IPS-NIHi11 (cell line): ENCODE measurements around the gene PC.
"Not testable (repeated sequence)": the region's sequence is repeated elsewhere in the genome, so short reads cannot be mapped to it uniquely, and the experiment has no call there.

Experiments used
- DNase-seq: peaks from one replicate; pipeline ENCODE4 v3.0.0; 2012; ENCODE audit warnings: mixed read lengths, low spot score

PC gene

DNA sequence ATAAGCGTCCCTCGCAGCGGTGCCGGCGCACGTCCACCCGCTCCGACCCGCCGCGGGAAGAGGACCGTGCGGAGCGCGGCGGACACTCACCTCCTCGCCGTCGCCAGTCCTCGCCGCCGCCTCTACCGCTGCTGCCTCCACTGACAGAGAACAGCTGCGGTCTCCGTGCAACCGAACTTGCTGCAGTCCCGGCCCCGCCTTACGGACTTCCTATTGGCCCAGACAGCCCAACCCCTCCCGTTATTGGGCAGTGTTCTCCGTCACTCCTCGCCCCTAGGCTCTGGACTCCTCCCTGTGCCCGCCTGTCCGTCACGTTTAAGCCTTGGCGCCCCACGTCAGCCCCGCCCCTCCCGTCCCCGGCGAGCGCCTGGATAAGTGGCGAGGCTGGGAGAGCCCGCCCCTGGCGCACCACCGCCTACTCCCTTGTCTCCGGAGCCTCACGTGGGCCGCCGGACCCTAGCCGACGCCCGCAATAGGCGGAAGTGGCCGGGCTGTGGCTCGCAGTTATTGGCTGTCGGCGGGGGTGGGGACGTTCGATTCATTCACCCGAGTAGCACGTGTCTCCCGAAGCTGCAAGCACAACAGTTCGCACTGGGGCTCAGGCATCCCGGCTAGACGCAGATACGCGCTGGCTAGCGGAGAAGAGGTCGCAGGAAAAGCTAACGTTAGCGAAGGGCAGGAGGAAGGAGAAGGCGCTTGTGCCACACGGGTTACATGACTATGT, at the start of gene PC:
Gene PC, minus strand, starts transcription at position 152 of the 724 bp plus-strand sequence. CDS start 86,224 bp downstream, outside the sequence.
- peak; percentile 100 for DNase-seq

DNA sequence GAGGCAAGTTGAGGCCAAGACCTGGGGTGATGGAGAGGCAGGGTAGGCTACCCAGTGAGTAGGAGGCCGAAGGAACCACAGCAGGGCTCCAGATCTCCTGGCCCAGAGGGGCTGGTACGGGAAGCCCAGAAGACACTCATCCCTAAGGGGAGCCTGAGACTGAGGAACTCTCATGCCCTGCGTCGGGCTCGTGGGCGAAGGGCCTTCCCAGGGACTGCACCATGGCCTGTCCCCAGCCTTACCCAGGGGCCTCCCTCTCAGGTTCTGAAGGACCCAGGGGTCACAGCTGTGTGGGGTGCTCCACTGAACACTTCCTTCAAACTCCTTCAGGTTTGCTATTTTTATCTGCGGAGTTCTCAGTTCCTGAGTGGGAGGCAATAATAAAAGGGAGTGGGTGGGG, 48.9 kb upstream of the PC start:
- no peak for DNase-seq

GRCh38 chr11:67006029-67006884, 48.1 kb upstream of the PC start:
- peak; percentile 91 for DNase-seq

- not testable (repeated sequence) for DNase-seq
Observed at GRCh38 chr11:67005200-67005599, 47.0 kb upstream of the PC start.

DNA sequence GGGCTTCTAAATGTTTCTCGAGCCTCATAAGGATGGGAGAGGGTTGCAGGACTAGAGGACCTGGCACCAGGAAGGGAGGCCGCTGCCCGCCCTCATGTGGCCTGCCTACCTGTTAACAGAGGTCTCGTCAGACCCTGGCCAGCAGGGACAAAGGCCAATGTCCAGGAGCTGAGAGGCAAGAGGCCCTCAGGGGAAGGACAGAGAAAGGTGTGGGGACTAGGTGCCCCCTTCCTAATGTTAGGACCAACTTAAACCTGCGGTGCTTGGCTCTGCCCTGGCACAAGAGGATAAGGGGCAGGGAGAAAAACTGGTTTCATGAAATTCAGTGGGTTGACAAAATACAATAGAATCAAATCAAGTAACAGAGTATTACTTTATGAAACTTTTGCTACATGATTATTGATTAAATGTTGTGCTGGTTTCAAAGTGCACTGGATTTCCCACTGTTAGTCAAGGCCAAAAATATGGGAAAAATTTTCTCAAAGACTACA, 44.8 kb upstream of the PC start:
- DNase-seq, result no peak

DNA sequence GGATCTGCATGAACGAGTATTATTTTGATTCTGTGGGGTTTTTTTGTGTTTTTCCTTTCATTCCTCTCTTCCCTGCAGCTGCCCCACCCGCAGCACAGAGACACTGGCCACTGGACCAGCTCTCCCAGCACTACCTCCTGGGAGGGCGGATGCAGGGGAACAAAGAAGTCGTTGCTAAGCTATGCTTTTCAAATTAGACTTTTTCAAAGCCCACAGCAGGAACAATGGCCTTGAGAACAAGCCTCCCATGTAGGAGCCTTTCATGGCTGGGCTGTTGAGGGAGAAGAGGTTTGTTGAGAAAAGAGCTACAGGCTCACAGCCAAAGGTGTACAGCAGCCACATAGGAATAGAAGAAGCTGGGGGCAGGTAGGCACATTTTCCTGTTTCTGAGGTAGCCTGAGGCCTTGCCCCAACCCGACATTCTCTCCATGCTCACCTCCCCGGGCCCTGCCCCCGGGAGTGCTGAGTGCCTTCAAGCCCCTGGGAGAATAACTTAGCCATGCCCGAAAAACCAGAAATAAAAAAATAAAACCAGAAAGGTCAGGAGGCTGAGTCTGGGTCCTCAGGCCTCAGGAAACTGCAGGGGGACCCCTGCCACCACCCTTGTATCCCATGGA, 44.2 kb upstream of the PC start:
- DNase-seq, result peak; percentile 72

DNA sequence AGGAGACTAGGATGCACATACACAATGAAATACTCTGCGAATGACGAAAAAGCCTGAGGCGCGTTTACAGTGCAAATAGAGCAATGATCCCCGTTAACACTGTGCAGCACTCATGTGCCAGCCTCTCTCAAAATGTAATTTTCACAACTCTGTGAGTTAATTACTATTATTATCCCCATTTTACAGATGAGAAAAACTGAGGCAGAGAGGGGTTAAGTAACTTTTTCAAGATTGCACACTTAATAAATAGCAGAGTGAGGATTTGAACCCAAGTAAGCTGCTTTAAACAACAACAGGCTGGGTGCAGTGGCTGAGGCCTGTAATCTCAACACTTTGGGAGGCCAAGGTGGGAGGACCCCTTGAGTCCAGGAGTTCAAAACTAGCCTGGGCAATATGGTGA, 43.1 kb upstream of the PC start:
- no peak for DNase-seq

DNA sequence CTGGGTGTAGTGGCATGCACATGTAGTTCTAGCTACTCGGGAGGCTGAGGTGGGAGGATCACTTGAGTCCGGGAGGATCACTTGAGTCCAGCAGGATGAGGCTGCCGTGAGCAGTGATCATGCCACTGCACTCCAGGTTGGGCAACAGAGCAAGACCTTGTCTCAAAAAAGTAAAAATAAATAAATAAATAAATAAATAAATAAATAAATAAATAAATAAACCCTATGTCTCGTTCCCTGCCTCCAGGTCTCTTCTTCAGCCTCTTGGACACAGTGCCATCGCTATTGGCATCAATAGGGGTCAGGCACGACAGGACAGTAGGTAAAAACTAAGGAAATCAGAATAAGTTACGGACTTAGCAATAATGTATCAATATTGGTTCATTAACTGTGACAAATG, 41.4 kb upstream of the PC start:
- no peak for DNase-seq

DNA sequence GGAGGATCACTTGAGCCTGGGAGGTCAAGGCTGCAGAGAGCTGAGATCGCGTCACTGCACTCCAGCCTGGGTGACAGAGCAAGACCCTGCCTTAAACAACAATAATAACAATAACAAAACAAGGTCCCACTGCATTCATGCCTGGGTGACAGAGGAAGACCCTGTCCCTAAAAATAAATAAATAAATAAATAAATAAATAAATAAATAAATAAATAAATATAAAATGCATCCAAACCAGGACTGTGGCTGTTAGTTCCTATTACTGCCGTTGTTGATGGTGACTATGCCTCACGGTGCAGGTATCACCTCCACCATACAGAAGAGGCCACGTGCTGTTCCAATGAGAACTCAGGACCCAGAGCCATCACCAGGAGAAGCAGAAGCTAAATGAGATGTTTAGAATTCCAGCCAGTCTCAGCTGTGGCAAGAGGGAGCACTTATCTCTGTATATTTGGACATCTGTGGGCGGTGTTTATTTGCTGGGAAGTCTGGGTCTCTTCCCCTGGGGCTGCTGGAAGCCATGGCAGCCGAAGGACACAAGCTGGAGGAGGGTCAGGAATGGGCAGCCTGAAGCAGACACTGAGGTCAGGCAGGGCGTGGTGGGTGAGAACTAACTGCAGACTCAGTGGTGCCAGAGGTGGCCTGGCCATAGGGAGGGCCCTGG, 38.6 kb upstream of the PC start:
- DNase-seq, result no peak

DNA sequence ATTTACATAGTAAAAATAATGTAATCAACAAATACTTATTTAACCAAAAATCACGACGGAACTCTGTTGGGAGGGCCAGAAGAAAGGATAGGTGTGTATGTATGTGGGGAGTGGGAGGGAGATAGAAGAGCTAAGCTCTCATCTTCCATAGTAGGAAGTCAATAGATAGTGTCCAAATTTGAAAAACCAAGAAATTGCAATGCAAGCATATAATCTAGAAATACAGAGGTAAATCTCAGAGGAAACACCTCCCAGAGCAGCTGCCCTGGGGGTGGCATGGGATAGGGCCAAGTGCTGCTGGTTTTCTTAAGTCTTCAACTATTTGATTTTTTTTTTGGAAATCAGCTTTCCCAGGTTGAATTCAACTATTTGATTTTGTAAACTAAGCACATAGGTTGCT, 33.9 kb upstream of the PC start:
- DNase-seq, result no peak

DNA sequence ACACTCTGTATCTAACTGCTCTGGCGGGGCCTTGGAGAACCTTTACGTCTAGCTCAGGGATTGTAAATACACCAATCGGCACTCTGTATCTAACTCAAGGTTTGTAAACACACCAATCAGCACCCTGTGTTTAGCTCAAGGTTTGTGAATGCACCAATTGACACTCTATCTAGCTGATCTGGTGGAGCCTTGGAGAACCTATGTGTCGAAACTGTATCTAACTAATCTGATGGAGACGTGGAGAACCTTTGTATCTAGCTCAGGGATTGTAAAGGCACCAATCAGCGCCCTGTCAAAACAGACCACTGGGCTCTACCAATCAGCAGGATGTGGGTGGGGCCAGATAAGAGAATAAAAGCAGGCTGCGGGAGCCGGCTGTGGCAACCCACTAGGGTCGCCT, 31.2 kb upstream of the PC start:
- not testable (repeated sequence) for DNase-seq

- DNase-seq, result not testable (repeated sequence)
Observed at GRCh38 chr11:66988741-66989140, 30.6 kb upstream of the PC start.

DNA sequence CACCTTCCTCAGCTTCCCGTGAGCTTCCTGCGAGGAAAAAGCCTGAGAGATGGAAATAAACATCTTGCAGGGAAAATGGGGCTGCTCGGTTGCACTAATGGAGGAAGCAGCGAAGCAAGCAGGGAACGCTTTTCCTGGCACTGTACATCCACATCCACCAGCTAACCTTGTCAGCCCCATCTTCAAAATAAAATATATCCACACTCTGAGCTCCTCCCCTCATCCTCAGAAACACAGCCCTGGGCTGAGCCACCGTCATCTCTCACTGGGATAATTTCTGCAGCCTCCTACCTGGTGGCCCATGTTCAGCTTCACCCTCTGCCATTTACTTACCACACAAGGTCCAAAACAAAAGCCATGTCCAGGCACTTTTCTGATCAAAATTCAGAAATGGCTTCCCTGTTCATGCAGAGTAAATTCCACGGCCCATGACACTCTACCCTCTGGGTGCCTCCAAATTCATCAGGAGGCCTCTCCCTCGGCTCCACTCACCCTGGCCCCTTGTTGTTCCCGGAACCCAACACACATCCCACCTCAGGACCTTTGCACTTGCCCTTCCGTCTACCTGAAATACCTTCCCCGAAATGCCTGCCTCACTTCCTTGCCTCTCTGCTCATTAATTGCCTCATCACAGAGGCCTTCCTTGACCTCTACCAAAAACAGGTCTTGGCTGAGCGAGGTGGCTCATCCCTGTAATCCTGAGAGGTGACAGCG, 29.9 kb upstream of the PC start:
- no peak for DNase-seq

DNA sequence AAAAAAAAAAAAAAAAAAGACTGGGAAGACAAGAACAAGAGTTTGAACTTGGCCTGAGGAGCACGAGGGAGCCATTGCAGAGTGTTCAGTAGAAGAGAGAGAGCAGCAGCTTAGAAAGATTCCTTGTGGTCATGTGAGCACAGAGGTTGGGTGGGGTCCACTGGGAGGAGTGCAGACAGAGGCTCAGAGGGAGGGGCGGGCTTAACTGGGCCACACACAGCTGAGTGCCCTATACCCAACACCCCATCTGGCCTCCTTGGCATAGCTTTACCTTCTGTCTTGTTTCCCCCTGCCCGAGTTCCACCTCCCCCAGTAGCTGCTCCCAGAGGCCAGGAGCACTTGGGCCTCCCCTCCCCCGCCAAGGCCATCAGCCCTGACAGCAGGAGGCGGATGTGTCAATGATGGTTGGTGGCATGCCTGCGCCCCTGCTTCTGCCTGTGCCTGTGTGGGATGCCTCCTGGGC, 29.0 kb upstream of the PC start:
- DNase-seq, result peak; percentile 60

DNA sequence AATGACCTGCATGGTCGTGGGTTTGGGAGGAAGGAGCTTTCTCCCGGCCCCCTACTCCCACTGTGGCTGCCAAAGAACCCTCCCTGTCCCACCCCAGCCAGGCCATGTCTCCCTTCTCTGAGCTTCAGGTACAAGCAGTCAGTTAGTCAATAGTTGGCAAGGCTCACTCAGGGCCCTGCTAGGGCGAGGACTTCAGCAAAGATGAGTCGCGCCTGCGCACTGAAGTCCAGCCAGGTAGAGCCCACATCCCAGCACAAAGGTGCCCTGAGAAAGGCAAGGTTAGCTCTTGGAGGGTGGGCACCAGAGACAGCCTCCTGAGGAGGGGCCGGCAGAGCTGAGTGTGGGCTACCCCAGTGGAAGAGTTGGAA, 28.0 kb upstream of the PC start:
- DNase-seq, result no peak

DNA sequence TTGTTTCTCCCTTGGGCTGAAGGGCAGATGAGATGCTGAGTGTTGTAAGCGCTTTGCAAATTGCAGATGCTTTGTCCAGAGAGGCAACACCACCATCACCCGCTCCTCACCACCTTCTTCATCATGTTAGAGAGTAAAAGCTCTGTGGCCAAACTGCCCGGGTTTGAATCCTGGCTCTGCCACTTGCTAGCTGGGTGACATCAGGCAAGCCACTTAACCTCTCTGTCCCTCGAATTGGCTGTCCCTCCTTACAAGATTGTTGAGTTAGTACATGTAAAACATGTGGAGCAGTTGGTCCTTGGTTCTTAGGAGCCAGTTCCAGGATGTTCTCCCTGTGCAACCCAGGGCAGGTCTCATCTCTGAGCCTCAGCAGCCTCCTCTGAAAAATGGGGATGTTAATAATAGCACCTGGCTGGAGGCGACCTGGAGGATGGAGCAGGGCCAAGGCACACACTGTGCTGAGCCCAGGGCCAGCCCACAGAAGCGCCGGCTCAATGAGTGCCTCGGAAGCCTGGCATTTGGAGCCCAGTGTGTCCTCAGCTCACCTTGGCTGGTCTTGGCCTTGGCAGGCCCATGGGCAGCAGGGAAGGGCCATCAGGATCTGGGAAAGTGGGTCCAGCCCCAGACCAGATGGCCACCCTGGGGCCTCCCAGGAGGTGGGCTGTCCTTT, 27.5 kb upstream of the PC start:
- DNase-seq, result no peak

DNA sequence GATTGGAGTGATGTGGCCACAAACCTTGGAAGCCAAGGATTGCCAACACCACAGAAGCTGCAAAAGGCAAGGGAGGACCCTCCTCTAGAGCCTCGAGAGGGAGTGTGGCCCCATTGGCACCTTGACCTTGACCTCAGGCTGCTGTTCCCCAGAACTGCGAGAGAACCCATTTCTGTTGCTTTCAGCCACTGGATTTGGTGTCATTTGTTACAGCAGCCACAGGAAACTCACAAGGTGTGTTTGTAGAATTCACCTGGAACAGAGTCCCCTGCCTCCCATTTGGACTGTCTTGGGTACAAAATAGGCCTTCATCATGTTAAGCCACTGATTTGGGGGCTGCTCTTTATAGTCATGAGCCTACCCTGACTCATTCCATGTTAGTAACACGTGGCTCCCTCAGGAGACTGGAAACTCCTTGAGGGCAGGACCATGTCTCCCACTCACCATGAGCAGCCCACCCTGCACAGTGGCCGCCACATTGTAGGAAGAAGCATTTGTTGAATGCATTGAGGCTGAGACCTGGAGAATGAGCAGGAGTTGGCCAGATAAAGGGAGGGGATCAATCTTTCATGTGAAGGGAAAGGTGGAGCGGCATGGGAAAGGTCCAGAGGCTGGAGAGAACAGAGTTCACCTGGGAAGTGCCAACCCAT, 25.2 kb upstream of the PC start:
- no peak for DNase-seq

- DNase-seq, result peak; percentile 25
Observed at GRCh38 chr11:66981976-66982578, 23.9 kb upstream of the PC start.

GRCh38 chr11:66979336-66979980, 21.3 kb upstream of the PC start:
- no peak for DNase-seq
